Naive thymus-derived CD8-positive, alpha-beta T cell (primary cell): ENCODE measurements around the gene ATP9B. TPM values are rescaled to one million over a fixed set of nuclear protein-coding genes. Genes with fewer than 3 reads are reported as not detected.

Experiments used
- ATAC-seq, 2 donors: fragments of 150-1000 bp; cut with Tn5 transposase in 1 of 2; sonication (Bioruptor Pico), chemical (Tn5 transposase) in 1 of 2; 1 replicate in 1 of 2; 2 replicates in 1 of 2; pipeline ENCODE4 v1.10.0; 2021; ENCODE audit warnings: mild to moderate bottlenecking in 2 of 2, moderate library complexity in 2 of 2
- POLR2A ChIA-PET: fragments of 350-600 bp; sonication (Branson Sonifier 250); formaldehyde crosslinking; loops from one replicate; lab custom pipeline; 2021; ENCODE audit warnings: antibody characterized with exemption; lab: Charles Lee
- DNase-seq, 10 donors: peaks; one replicate each; pipeline versions ENCODE4 v3.0.0 to v3.0.0-alpha.2; 2020 to 2022
- H3K27ac Mint-ChIP-seq, 10 donors: one replicate each; pipeline ENCODE4 v1.8.0; 2020 to 2022; ENCODE audit warnings: mild to moderate bottlenecking in 10 of 10, mixed read lengths in 10 of 10, moderate library complexity in 4 of 10, inconsistent platforms in 1 of 10
- H3K27me3 Mint-ChIP-seq, 5 donors: one replicate each; pipeline ENCODE4 v1.8.0; 2021 to 2022; ENCODE audit warnings: mixed read lengths in 5 of 5
- H3K36me3 Mint-ChIP-seq, 3 donors: one replicate each; pipeline ENCODE4 v1.8.0; 2020 to 2022; ENCODE audit warnings: mixed read lengths in 3 of 3, mild to moderate bottlenecking in 2 of 3, inconsistent platforms in 1 of 3
- H3K4me1 Mint-ChIP-seq, 4 donors: one replicate each; pipeline ENCODE4 v1.8.0; 2021 to 2022; ENCODE audit warnings: mixed read lengths in 4 of 4
- H3K4me3 Mint-ChIP-seq, 10 donors: one replicate each; pipeline ENCODE4 v1.8.0; 2020 to 2022; ENCODE audit warnings: mild to moderate bottlenecking in 10 of 10, mixed read lengths in 10 of 10, moderate library complexity in 6 of 10, inconsistent platforms in 1 of 10
- H3K9me3 Mint-ChIP-seq, 9 donors: one replicate each; pipeline ENCODE4 v1.8.0; 2020 to 2022; ENCODE audit warnings: mixed read lengths in 9 of 9, mild to moderate bottlenecking in 3 of 9, inconsistent platforms in 1 of 9, moderate library complexity in 1 of 9
- polyA plus RNA-seq, 3 donors: library from polyadenylated mRNA; unstranded; fragments of 300-500 nt; fragmentation: Illumina TruSeq; gene quantifications; one replicate each; pipeline ENCODE4 v1.2.3, GENCODE V29; 2021
- total RNA-seq, 8 experiments: library from RNA in 2 of 8; stranded (reverse) in 2 of 8; gene quantifications; one replicate each; pipeline ENCODE4 v1.2.3 and lab custom pipeline; 2021 to 2026

ATP9B gene
- total and polyA plus RNA-seq, 5 experiments from 2014 or later: 16.0 to 79.5 (median 18.6) TPM

- POLR2A ChIA-PET: interaction anchor here (0.7 to 1.8 kb wide), 5 partner anchors 10 to 283 kb away, joined by 3 to 6 read pairs (median 5); no protein-coding TSS in a partner anchor
- H3K9me3 Mint-ChIP-seq: no peaks in the 10 kb centered on the region
These were observed 326.7 kb downstream of the ATP9B start, which contains the start of gene NFATC1 for GRCh38 chr18:79395761-79396404. NFATC1 (plus strand) TSS chr18:79395930; CDS start chr18:79396225, 295 bp downstream.

GRCh38 chr18:79396431-79397246, 327.4 kb downstream of the ATP9B start:
- DNase-seq: peak in 4 of 10 donors; percentile 35 to 64 (median 40)
- Mint-ChIP-seq H3K27ac (peak overlapping the region in 3 of 10 donors; percentile 13 to 65 (median 34)), H3K4me3 (peak overlapping the region; percentile 36 to 80 (median 59)), H3K27me3 (peaks cover 0 to 4% (median 0%) of the 10 kb centered on the region in 5 donors), H3K36me3 (peaks cover 0 to 4% (median 0%) of the 10 kb centered on the region in 3 donors), H3K4me1 (peaks cover 22 to 55% (median 35%) of the 10 kb centered on the region in 4 donors), H3K9me3 (no peaks in the 10 kb centered on the region)
- POLR2A ChIA-PET: interaction anchor here (0.6 to 1.8 kb wide), 8 partner anchors 8 to 282 kb away, joined by 3 to 6 read pairs (median 4); no protein-coding TSS in a partner anchor
- ATAC-seq: peak in 1 of 2 donors; percentile 13

More at GRCh38 chr18:79395761-79396404, 326.7 kb downstream of the ATP9B start, which contains the start of gene NFATC1:
- DNase-seq (peak; percentile 40 to 79 (median 66)), ATAC-seq (peak; percentile 18 to 44)
- Mint-ChIP-seq H3K36me3 (no peaks in the 10 kb centered on the region), H3K27ac (peak within 1 kb of the TSS in 9 of 10 donors; percentile 25 to 86 (median 72)), H3K4me1 (peaks cover 16 to 47% (median 27%) of the 10 kb centered on the region in 4 donors), H3K27me3 (peaks cover 0 to 6% (median 0%) of the 10 kb centered on the region in 5 donors), H3K4me3 (peak within 1 kb of the TSS; percentile 75 to 90 (median 86))

DNA sequence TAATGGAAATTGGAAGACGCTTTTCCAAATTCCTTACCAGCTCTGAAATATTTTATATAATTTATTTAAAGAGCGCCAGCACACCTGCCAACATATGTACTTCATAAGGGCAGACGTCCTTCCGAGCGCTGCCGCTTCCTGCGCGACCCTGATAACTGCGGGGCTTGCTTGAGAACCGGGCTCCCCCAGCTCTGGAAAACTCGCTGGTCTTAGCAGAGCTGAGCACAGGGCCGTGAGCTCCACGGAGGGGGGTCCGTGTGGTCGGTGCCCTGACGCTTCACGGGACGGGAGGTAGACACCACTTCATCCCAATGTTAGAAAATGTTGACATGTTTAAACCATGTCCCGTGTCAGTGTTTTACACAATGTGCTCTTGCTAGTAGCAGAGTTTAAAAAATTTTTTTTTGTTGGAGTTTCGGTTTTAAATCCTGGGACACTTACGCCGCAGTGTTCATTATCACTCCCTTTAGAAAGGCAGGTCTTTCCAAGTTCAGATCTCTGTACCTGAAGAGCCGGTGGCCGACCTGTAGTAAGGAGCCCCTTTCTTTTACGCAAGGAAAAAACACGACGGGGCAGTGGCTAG, 328.1 kb downstream of the ATP9B start:
- H3K4me3 Mint-ChIP-seq: peak overlapping the region in 7 of 10 donors; percentile 18 to 73 (median 42)
- POLR2A ChIA-PET: interaction anchor here (0.6 to 2.4 kb wide), 8 partner anchors 9 to 329 kb away, joined by 3 to 21 read pairs (median 5); partner anchors contain the start of gene ATP9B
- ATAC-seq: no peak
- peak overlapping the region in 1 of 10 donors; percentile 13 for H3K27ac Mint-ChIP-seq
- no peaks in the 10 kb centered on the region for H3K9me3 Mint-ChIP-seq
- H3K4me1 Mint-ChIP-seq: peaks cover 19 to 56% (median 36%) of the 10 kb centered on the region in 4 donors
- H3K27me3 Mint-ChIP-seq: peaks cover 0 to under 1% (median 0%) of the 10 kb centered on the region in 5 donors
- peaks cover 0 to 4% (median 0%) of the 10 kb centered on the region in 3 donors for H3K36me3 Mint-ChIP-seq
- peak in 1 of 10 donors; percentile 35 for DNase-seq

DNA sequence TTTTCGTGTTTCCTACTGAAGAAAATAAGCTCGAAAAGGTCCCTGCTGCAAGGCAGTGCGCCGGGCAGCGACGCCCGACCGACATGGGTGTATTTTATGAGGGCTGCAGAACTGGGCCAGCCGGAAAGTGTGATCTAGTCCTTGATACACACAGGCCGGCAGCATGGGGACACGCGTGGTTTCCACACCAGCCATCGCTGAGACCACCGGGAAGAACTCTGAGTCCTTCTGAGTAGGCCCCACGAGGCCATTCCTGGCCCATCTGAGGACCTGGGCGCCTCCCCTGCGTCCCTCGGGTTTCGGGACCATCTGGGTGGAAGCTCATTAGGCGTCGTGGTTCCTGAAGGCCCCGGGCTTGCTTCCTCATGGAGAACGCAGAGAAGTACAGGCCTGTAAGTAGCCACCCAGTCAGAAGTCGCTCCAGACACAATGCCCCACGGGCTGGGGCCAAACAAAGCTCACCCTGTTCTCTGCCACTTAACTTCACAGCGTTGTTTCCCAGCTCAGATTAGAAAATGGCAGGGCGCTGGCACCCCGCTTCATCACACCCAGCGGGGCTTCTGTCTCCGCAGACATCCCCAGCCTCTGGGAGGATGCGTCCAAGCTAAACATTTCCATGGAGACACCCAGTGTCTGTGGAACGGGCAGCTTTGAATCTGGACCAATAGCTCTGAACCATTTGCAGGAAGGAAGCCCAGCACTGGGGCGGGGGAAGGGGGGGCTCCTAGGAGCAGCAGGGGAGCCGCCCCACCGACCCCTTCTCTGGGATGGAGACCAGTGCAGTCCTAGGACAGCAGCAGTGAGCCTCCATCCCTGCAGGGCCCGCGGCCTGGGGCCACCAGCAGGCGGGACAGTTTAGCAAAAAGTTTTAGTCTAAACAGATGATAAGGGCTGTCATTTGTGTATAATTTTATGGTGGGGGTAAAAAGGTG, 328.9 kb downstream of the ATP9B start:
- peak overlapping the region in 9 of 10 donors; percentile 48 to 94 (median 89) for H3K27ac Mint-ChIP-seq
- ATAC-seq: no peak
- peak in 1 of 10 donors; percentile 51 for DNase-seq
- POLR2A ChIA-PET: interaction anchor here (0.7 to 2.4 kb wide), 5 partner anchors 9 to 329 kb away, joined by 3 to 21 read pairs (median 4); partner anchors contain the start of gene ATP9B
- H3K27me3 Mint-ChIP-seq: no peaks in the 10 kb centered on the region
- H3K9me3 Mint-ChIP-seq: no peaks in the 10 kb centered on the region
- H3K36me3 Mint-ChIP-seq: peaks cover 0 to 4% (median 0%) of the 10 kb centered on the region in 3 donors
- peak overlapping the region; percentile 69 to 94 (median 86) for H3K4me3 Mint-ChIP-seq
- peaks cover 20 to 56% (median 36%) of the 10 kb centered on the region in 4 donors for H3K4me1 Mint-ChIP-seq

- Mint-ChIP-seq H3K27me3 (no peaks in the 10 kb centered on the region), H3K27ac (peak overlapping the region; percentile 81 to 94 (median 90)), H3K4me3 (peak overlapping the region; percentile 69 to 94 (median 86)), H3K9me3 (no peaks in the 10 kb centered on the region), H3K36me3 (peaks cover 0 to 4% (median 0%) of the 10 kb centered on the region in 3 donors), H3K4me1 (peaks cover 25 to 60% (median 46%) of the 10 kb centered on the region in 4 donors)
- POLR2A ChIA-PET: interaction anchor here (0.6 to 2.4 kb wide), 2 partner anchors 121 to 124 kb away, joined by 3 to 21 read pairs; no protein-coding TSS in a partner anchor
- peak; percentile 6 to 8 for ATAC-seq
- DNase-seq: peak in 3 of 10 donors; percentile 37 to 39 (median 37)
These were observed 330.3 kb downstream of the ATP9B start for GRCh38 chr18:79399275-79400081.

DNA sequence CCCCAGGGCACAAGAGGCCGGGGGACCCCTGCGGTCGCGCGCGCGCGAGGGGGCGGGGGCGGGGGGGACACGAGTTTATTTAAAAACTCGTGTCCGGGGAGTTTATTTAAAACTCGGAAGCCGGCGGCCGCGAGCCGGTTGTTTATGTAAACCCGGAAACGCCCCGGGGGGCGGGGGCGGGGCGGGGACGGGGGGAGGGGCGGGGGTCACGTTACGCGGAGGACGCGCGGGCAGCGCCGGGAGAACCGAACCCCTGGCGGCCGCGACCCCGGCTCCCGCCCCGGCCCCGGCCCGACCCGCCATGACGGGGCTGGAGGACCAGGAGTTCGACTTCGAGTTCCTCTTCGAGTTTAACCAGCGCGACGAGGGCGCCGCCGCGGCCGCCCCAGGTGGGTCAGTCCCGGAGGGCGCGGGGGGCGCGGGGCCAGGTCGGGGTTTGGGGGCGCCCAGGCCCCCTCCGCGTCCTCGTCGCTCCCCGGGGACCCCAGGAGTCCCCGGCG, 330.9 kb downstream of the ATP9B start:
- Mint-ChIP-seq H3K4me3 (peak overlapping the region in 2 of 10 donors; percentile 69 to 83), H3K9me3 (no peaks in the 10 kb centered on the region), H3K27ac (no peak overlapping the region), H3K36me3 (peaks cover 0 to 4% (median 0%) of the 10 kb centered on the region in 3 donors), H3K27me3 (no peaks in the 10 kb centered on the region), H3K4me1 (peaks cover 28 to 60% (median 51%) of the 10 kb centered on the region in 4 donors)
- DNase-seq: peak in 8 of 10 donors; percentile 42 to 82 (median 57)
- POLR2A ChIA-PET: interaction anchor here (1.5 to 1.8 kb wide), 2 partner anchors 109 to 123 kb away, joined by 4 to 10 read pairs; no protein-coding TSS in a partner anchor
- peak; percentile 24 to 25 for ATAC-seq

GRCh38 chr18:79400591-79401381, 331.6 kb downstream of the ATP9B start:
- POLR2A ChIA-PET: interaction anchor here (0.8 to 1.8 kb wide), 6 partner anchors 21 to 129 kb away, joined by 3 to 10 read pairs (median 4); no protein-coding TSS in a partner anchor
- H3K36me3 Mint-ChIP-seq: peaks cover 0 to 4% (median 0%) of the 10 kb centered on the region in 3 donors
- no peaks in the 10 kb centered on the region for H3K27me3 Mint-ChIP-seq
- peak overlapping the region; percentile 94 to 99 (median 98) for H3K27ac Mint-ChIP-seq
- H3K4me3 Mint-ChIP-seq: peak overlapping the region; percentile 77 to 95 (median 90)
- no peaks in the 10 kb centered on the region for H3K9me3 Mint-ChIP-seq
- H3K4me1 Mint-ChIP-seq: peaks cover 29 to 67% (median 57%) of the 10 kb centered on the region in 4 donors
- peak; percentile 22 to 23 for ATAC-seq
- DNase-seq: peak; percentile 36 to 84 (median 64)

DNA sequence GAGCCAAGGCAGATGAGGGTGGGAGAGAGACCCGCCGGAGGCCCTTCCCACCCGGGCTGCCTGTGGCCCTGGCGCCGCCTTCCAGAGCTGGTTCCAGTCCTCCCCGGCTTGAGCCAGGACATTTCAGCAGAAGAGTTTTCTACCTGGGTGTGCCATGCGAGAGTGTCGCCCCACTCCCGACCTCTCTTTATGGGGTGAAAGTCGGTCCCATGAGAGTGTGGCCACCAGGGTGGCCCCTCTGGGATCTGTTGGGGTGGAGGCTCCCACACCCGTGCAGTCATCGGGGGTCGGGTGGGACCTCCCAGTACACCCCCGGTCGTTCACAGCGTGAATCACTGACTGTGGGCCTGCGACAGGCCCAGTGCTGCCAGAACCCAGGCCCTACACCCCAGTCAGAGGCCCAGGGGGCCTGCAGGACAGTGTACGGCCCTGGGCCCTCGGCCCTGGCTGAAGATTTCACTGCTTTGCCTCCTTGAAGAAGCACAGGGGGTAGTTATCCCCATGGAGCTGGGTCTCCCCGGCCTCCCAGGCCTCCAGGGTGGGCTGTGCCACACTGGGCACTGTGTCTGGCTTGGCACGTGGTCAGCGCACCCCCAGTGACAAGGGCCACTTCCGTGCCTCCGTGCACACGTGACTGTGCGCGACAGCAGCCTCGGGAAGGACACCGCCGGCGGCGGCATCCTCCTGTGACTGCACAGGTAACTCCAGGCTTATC, 332.5 kb downstream of the ATP9B start:
- no peak for ATAC-seq
- peaks cover 0 to 4% (median 3%) of the 10 kb centered on the region in 3 donors for H3K36me3 Mint-ChIP-seq
- POLR2A ChIA-PET: interaction anchor here (0.8 to 2.1 kb wide), 7 partner anchors 21 to 128 kb away, joined by 3 to 13 read pairs (median 4); no protein-coding TSS in a partner anchor

DNA sequence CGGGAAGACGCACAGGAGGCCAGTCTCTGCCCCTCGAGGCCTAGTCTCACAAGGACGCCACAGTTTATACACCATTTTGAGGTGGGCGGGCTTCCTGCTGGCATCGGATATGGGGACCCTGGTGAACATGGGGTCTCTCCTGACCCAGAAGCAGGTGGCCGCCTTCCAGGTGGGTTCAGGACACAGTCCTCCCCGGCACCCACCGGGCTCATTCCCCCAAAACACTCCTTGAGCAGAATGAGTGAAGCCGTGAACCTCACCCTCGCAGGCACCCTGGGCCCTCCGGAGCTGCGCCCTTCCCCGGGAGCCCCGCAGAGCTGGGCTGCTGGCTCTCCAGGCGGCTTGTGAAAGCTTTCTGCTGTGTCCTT, 333.0 kb downstream of the ATP9B start:
- Mint-ChIP-seq H3K9me3 (no peaks in the 10 kb centered on the region), H3K4me1 (peaks cover 36 to 75% (median 68%) of the 10 kb centered on the region in 4 donors), H3K27ac (peak overlapping the region; percentile 94 to 99 (median 98)), H3K36me3 (peaks cover 0 to 4% (median 3%) of the 10 kb centered on the region in 3 donors), H3K27me3 (no peaks in the 10 kb centered on the region), H3K4me3 (peak overlapping the region; percentile 77 to 93 (median 84))
- POLR2A ChIA-PET: interaction anchor here (2.1 to 4.3 kb wide), 2 partner anchors 9 to 121 kb away, joined by 13 to 26 read pairs; no protein-coding TSS in a partner anchor
- DNase-seq (peak in 1 of 10 donors; percentile 4), ATAC-seq (no peak)

More for the DNA sequence above, 332.5 kb downstream of the ATP9B start:
- peak overlapping the region; percentile 77 to 95 (median 90) for H3K4me3 Mint-ChIP-seq
- no peaks in the 10 kb centered on the region for H3K9me3 Mint-ChIP-seq
- H3K4me1 Mint-ChIP-seq: peaks cover 36 to 75% (median 65%) of the 10 kb centered on the region in 4 donors
- peak overlapping the region; percentile 94 to 99 (median 98) for H3K27ac Mint-ChIP-seq
- no peaks in the 10 kb centered on the region for H3K27me3 Mint-ChIP-seq
- peak in 1 of 10 donors; percentile 5 for DNase-seq
